Measurements from ENCODE around the gene TSPAN9.

TSPAN9 gene

DNA sequence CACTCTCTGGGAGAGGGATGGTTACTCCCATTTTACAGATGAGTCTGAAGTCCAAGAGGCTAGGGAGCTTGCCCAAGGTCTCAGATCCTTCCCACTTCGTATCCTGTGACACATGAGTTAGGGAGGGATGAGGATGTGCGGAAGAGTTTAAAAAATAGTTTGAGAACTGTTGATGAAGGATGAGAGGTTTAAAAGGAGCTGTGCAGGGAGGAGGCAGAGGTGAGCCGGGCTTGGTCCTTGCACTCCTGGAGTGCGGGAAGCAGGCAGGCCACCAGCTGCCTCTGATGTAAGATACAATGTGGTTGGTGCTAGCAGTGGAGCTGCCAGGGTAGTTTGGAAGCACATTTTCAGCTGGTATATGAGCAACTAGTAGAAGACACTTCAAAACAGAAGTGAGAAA is 46.5 kb downstream of the TSPAN9 start:
- DNase-seq (ENCODE audit: low read depth in 2 of 2): no peak

DNA sequence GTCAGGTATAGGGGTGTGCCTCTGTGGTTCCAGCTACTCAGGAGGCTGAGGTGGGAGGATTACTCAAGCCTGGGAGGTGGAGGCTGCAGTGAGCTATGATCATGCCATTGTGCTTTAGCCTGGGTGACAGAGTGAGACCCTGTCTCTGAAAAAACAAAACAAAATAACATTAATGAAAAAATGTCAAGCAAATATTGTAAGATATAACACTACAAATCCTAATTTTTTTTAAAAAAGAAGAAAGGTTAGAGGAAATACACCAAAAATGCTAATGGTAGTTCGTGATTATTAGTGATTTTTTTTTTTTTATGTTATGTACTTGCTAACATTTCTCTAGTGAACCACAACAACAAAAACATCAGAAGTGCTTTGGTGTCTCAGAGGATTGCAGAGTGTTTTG is 47.7 kb downstream of the TSPAN9 start:
- no peak for DNase-seq (ENCODE audit: low read depth in 2 of 2)

GRCh38 chr12:3125674-3126073 is 48.5 kb downstream of the TSPAN9 start:
- DNase-seq (ENCODE audit: low read depth in 2 of 2): no peak

- DNase-seq (ENCODE audit: low read depth in 2 of 2): no peak
Measured at GRCh38 chr12:3127832-3128231, 50.7 kb downstream of the TSPAN9 start.

GRCh38 chr12:3128498-3129293 is 51.5 kb downstream of the TSPAN9 start:
- no peak for DNase-seq (ENCODE audit: low read depth in 2 of 2)

DNA sequence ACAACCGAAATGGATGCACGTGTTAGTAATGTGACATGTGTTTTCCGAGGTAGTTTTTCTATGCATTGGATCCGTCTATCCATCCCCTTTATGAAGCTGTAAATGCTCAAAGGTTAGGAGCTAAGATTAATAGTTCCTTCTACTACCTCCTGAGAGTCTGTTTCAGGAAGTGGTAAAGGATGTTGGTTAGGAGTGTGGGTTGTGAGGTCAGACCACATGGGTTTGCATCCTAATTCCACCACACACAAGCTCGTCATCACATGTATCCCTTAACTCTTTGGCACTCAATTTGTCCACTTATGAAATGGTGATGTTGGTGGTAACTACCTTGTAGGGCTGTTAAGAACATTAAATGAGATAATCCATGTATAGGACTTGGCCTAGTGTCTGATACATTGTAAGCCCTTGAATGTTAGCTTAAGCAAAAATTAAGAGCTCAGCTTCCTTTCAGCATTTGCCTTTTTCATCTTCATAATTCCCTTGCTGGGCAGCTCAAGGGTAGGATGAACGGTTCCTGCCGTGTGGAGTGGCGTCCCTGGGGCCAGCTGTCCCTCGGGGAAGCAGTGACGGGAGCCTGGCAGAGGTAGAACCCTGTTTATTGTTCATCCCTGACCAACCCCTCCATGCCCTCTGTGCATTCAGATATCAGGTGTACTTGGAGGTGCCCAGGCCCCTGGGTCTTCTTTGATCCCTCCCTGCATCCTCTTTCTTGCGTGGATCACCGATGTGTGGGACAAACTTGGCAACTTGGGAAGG is 52.3 kb downstream of the TSPAN9 start:
- DNase-seq (ENCODE audit: low read depth in 2 of 2): no peak

DNA sequence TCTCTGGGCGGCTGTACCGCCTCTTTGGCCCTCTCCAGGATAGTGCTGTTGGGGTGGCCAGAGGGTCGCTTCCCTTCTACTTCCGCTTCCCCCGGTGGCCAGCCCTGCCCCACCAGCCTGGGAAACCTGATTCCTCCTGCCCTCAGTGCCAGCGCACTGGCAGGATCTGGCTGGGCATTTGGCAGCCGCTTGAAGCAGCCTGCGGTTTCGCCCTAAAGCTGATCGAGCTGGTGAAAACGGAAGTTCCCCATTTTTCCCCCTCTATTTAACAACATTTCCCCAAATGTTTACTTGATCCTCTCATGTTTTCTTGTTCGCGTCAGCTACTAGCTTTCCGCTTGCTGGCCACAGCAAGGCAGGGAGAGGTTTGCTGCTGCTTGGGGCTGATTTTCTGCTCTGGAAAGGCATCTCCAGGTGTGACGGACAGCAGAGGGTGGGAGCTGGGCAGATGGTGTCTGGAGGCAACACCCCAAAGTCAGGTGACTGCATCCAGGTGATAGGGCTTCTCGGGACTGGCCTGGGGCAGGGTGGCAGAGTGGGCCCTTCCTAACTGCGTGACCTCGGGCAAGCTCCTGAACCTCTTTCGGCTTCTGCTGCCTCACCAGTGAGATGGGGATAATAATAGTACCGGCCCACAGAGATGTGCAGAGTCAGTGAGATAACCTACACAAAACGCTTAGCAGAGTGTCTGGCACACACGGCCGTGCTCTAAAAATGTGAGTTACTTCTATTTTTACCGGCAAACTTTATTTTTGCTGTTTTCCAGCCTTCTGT is 53.1 kb downstream of the TSPAN9 start:
- no peak for DNase-seq (ENCODE audit: low read depth in 2 of 2)

DNA sequence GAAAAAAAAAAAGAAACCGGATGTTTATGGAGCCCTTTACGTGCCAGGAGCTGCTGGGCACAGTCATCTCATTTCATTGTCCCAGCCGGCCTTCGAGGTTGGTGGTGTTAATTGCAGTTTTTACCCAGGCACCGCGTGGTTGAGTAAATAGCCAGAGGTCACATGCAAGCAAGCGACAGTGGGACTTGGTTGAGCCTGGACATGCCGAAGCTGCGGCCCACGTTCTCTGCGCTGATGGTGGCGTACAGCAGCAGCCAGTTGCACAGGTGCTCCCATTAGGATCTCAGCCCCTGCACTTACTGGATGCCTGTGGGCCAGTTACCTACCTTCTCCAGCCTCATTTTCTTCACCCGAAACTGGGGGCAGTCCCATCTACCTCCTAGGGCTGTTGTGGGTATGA is 54.0 kb downstream of the TSPAN9 start:
- no peak for DNase-seq (ENCODE audit: low read depth in 2 of 2)

DNA sequence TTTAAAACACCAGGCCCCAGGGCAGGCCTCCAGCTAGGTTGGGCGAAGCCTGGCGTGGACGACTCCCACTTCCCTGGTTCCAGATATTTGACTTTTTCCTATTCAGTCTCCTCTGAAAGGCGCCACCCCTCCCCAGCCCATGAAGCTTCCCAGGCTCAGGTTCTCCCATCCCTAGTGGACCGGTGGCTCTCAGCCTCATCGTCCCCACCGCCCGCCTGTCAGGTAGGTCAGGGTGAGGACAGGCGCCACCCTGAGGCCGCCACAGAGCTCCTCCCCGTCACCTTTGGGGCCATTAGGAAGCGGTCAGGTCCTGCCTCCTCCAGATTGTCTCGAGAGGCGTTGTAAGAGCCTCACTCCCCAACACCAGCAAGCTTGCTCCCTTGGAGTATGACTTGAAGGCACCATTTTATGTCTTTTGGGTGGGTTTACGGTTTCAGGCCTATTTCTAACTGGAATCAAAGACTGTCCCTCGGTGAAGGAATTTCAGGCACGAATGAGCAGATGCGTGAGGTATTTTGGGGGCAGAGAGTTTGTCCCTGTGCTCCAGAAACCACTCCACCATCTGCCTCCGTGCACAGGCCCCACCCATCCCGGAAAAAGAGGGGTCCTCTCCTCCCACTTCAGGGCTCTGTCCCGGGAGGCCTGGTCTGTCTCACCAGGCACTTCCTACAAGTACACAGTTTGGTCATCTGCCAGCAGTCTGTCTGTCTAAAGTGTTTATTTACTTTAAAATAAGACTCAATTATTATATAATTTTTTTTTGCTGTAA is 55.6 kb downstream of the TSPAN9 start:
- no peak for DNase-seq (ENCODE audit: low read depth in 2 of 2)

DNA sequence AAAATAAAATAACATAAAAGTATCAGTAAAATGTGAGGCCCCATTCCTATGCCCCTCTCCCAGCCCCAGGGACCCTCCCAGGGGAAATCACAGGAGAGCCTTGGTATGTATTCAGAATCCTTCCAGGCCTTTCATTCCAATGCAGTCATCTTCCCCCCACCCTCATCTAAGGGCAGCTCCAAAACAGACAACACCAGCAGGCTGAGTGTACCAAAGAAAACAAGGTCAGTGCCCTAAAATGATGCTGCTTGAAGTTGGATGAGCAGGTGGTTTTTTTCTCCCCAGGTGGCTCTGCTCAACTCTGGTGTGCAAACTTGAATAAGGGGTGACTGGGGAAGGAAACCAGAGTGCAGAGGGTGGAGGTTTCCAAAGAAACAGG is 56.2 kb downstream of the TSPAN9 start:
- DNase-seq (ENCODE audit: low read depth in 2 of 2): no peak

GRCh38 chr12:3134126-3134525 is 56.9 kb downstream of the TSPAN9 start:
- DNase-seq (ENCODE audit: low read depth in 2 of 2): no peak

GRCh38 chr12:3134526-3135135 is 57.5 kb downstream of the TSPAN9 start:
- DNase-seq (ENCODE audit: low read depth in 2 of 2): no peak

- peak in 1 of 2 donors; percentile 6 for DNase-seq (ENCODE audit: low read depth in 2 of 2)
Measured at GRCh38 chr12:3135522-3136461, 58.6 kb downstream of the TSPAN9 start.

GRCh38 chr12:3136641-3137267 is 59.6 kb downstream of the TSPAN9 start:
- DNase-seq (ENCODE audit: low read depth in 2 of 2): no peak

- DNase-seq (ENCODE audit: low read depth in 2 of 2): no peak
Measured at GRCh38 chr12:3137268-3137781, 60.1 kb downstream of the TSPAN9 start.

GRCh38 chr12:3137814-3138445 is 60.8 kb downstream of the TSPAN9 start:
- no peak for DNase-seq (ENCODE audit: low read depth in 2 of 2)

GRCh38 chr12:3138941-3139511 is 61.8 kb downstream of the TSPAN9 start:
- DNase-seq (ENCODE audit: low read depth in 2 of 2): no peak

DNA sequence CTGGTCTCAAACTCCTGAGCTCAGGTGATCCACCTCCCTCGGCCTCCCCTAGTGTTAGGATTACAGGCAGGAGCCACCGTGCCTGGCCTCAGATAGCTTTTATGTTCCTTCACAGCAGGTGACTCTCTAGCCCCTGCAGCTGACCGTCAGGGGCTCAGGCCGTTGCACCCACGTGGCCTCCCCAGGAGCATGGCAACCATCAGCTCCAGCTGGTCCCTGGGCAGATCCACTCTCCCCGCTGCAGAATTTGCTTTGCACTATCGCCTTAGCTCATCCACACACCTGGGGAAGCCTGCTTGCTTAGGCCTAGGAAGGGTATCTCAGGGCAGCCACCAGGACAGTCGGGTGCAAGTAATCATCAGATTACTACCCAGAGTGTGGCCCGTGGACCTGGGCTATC is 62.6 kb downstream of the TSPAN9 start:
- DNase-seq (ENCODE audit: low read depth in 2 of 2): no peak

- DNase-seq (ENCODE audit: low read depth in 2 of 2): no peak
Measured at GRCh38 chr12:3140284-3140683, 63.1 kb downstream of the TSPAN9 start.

All from stimulated activated CD4-positive, alpha-beta T cell treated with anti-CD3 and anti-CD28 coated beads, Interleukin-1b, Interleukin-23, amount 100 ng/mL, for 4 hours (primary cell).